Mammary epithelial cell (primary cell): Measurements from ENCODE around the gene NOL3.

Experiments
- CTCF ChIP-seq, 2 donors: IDR thresholded peaks in 1 of 2; conservative IDR thresholded peaks in 1 of 2; 2 replicates each; pipeline ENCODE4 v1.5.1; 2011 to 2012; ENCODE audit warnings: inconsistent platforms in 2 of 2, low read length in 2 of 2, mild to moderate bottlenecking in 2 of 2, control low read depth in 1 of 2, low read depth in 1 of 2; ENCODE audit not compliant: insufficient read depth in 1 of 2; ENCODE audit errors: extremely low read depth in 1 of 2
- EZH2 ChIP-seq: IDR thresholded peaks from 2 replicates; pipeline ENCODE4 v1.6.1; 2012; ENCODE audit warnings: low read length, inconsistent platforms, borderline replicate concordance

GRCh38 chr16:67196881-67197280 is 26.5 kb downstream of the NOL3 start:
- TF ChIP-seq CTCF (conservative IDR thresholded peaks at IDR 0.05 in 1 of 2, IDR thresholded peaks at IDR 0.05 in 1 of 2; ENCODE audit: extremely low read depth in 1 of 2, insufficient read depth in 1 of 2, low read depth in 1 of 2, low read length in 2 of 2) (no peak), EZH2 (no peak)
